Ecto neural progenitor cell (in vitro differentiated cells): ENCODE results near the gene GLI3.

Experiments
- DNase-seq: peaks from one replicate; pipeline ENCODE4 v3.0.0-alpha.2; 2018; ENCODE audit warnings: low spot score

The GLI3 gene

GRCh38 chr7:41928166-41928565 lies 308.8 kb downstream of the GLI3 start:
- DNase-seq: no peak

- no peak for DNase-seq
Measured at GRCh38 chr7:41927380-41927779, 309.6 kb downstream of the GLI3 start.

- DNase-seq: no peak
Measured at GRCh38 chr7:41925946-41926345, 311.1 kb downstream of the GLI3 start.

DNA sequence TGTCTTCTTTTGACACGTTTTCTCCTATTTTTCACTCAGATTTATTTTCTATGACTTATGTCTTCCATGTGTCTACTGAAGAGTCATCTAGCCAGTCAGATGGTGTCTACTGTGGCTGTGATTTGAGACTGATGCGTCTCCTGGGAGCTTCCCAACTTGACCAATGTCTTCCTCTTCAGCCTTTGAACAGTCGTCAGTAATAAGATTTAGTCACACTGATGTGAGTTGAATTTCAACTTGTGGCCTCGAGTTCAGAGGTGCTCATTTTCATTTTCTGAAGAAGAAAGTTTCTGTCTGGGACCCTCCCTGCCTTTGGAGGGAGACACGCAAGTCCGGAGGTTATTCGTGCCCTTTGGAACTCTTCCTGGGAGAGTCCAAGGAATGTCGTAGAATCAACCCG lies 312.2 kb downstream of the GLI3 start:
- DNase-seq: no peak

DNA sequence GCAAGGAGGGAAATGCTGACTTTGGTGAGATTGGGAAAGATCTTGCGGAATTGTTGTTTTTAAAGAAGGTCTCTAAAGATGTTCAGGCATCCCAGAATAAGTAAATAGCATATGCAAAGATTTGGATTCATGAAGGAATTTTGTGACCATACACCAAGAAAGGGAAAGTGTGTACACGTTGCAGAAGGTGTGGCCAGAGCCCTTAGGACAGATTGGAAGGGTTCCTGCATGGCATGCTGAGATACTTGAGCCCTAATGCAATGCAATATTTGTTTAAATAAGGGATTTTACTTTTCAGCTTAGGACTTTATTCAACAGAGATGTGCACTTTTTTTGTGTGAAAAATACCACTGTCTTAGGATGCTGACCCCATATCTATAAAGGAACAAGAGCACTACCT lies 314.6 kb downstream of the GLI3 start:
- no peak for DNase-seq

DNA sequence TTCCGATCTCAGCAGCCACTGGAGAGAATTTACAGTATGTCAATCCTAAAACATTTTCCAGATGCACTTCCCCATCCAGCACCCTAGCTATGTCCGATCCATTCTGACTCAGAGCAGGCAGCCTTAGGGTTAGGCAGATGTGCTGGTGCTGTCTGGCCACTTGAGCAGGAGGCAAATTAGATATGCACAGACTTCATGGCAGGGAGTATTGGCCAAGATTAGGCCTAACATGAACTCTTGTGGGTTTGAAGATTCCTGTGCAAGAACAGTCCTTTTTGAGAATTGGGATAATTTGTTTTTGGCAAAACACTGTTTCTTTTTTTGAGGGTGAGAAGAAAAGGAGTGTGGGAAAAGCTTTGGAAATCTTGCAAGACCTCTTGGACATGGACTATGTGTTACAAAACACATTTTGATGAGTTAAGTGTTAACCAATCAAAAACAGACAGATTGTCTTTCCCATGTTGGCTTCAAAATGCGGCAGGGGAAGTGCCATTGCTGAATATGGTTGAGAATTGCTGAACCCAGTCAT lies 315.5 kb downstream of the GLI3 start:
- no peak for DNase-seq

GRCh38 chr7:41918597-41918996 lies 318.4 kb downstream of the GLI3 start:
- DNase-seq: no peak

GRCh38 chr7:41916450-41916927 lies 320.5 kb downstream of the GLI3 start:
- DNase-seq: no peak

DNA sequence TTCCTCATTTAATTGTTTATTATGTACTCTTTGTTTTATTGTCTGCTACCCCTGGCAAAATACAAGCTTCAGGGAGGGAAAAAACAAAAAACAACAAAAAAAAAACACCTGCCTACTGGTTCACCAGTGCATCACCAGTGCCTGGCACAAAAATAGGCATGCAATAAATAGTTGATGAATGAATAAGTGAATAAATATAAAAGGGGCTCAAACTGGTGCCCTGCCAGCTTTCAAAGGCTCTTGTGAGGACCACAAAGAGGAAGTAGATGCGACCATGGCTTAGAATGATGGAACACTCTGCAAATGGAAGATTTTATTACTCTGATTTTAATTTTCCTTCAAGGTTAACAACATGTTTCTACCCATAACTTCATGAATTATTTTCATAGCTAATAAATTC lies 321.1 kb downstream of the GLI3 start:
- DNase-seq: no peak

GRCh38 chr7:41912851-41913567 lies 324.0 kb downstream of the GLI3 start:
- no peak for DNase-seq

- DNase-seq: no peak
Measured at GRCh38 chr7:41912426-41912825, 324.6 kb downstream of the GLI3 start.

GRCh38 chr7:41911792-41912191 lies 325.2 kb downstream of the GLI3 start:
- no peak for DNase-seq
